Breast epithelium (tissue), 4 donors: ENCODE measurements around the gene DHX35. TPM values are rescaled to one million over a fixed set of nuclear protein-coding genes. Genes with fewer than 3 reads are reported as not detected.

Source experiments
- DNase-seq, 2 donors: peaks; one replicate each; pipeline ENCODE4 v3.0.0-alpha.2; 2019; ENCODE audit warnings: low spot score in 2 of 2
- H3K27ac ChIP-seq, 2 donors: fragments of 200-600 bp; sonication (generic) in 1 of 2; one replicate each; pipeline ENCODE4 v1.5.1; 2016 to 2019; ENCODE audit warnings: mild to moderate bottlenecking in 1 of 2
- H3K27me3 ChIP-seq, 2 donors: fragments of 200-600 bp; sonication (generic) in 1 of 2; one replicate each; pipeline versions ENCODE4 v1.5.1 to v1.6.0; 2017 to 2019; ENCODE audit warnings: control low read depth in 1 of 2, mild to moderate bottlenecking in 1 of 2
- H3K36me3 ChIP-seq: fragments of 200-600 bp; one replicate; pipeline ENCODE4 v1.5.1; 2019
- H3K4me1 ChIP-seq, 2 donors: fragments of 200-600 bp; sonication (generic); one replicate each; pipeline ENCODE4 v1.5.1; 2016 to 2019; ENCODE audit warnings: control low read depth in 1 of 2
- H3K4me3 ChIP-seq, 3 donors: fragments of 200-600 bp; sonication (generic); 1 replicate in 2 of 3; 2 replicates in 1 of 3; pipeline ENCODE4 v1.5.1; 2016 to 2019; ENCODE audit warnings: mild to moderate bottlenecking in 3 of 3, moderate library complexity in 2 of 3
- H3K9me3 ChIP-seq, 2 donors: fragments of 200-600 bp; sonication (generic) in 1 of 2; one replicate each; pipeline ENCODE4 v1.5.1; 2016 to 2019; ENCODE audit warnings: control low read depth in 1 of 2
- CTCF ChIP-seq, 3 donors: fragments of 450-650 bp; IDR thresholded peaks; one replicate each; pipeline ENCODE4 v1.5.1; 2016 to 2017; ENCODE audit warnings: antibody characterized with exemption in 3 of 3, mild to moderate bottlenecking in 3 of 3, moderate library complexity in 3 of 3
- POLR2A ChIP-seq: fragments of 450-650 bp; IDR thresholded peaks from one replicate; pipeline ENCODE4 v1.6.1; 2016; ENCODE audit warnings: antibody characterized with exemption, mild to moderate bottlenecking, moderate library complexity
- POLR2AphosphoS5 ChIP-seq, 3 donors: sonication (generic); formaldehyde crosslinking; IDR thresholded peaks; one replicate each; pipeline ENCODE4 v1.6.1; 2017; ENCODE audit warnings: antibody characterized with exemption in 3 of 3
- intact Hi-C: fragments of 100-400 bp; cut with DNase I; formaldehyde crosslinking; loops from one replicate; pipeline ENCODE4 v1.15.1; 2023; ENCODE audit warnings: low total_unique reads
- total RNA-seq, 3 donors: library from RNA; depleted of rRNA; stranded (reverse); fragments of >200 nt; gene quantifications; one replicate each; pipeline ENCODE4 v1.1.0, GENCODE V29; 2016

DHX35 gene
- total RNA-seq, 3 donors from 2014 or later = 11.0 to 20.3 (median 20.1) TPM

- Histone ChIP-seq H3K27me3 (no peaks in the 10 kb centered on the region), H3K4me1 (no peaks in the 10 kb centered on the region), H3K27ac (no peak overlapping the region), H3K4me3 (no peak overlapping the region), H3K9me3 (no peaks in the 10 kb centered on the region), H3K36me3 (no peaks in the 10 kb centered on the region)
- intact Hi-C loops = no loop called here
- DNase-seq = no peak
- TF ChIP-seq POLR2A (no peak), POLR2AphosphoS5 (IDR thresholded peaks at IDR 0.05) (no peak), CTCF (IDR thresholded peaks at IDR 0.05) (no peak)
Observed at GRCh38 chr20:38997622-38998021, 35.5 kb downstream of the DHX35 start.

GRCh38 chr20:38999217-38999616, 37.1 kb downstream of the DHX35 start:
- H3K9me3 ChIP-seq = no peaks in the 10 kb centered on the region
- no peak for TF ChIP-seq CTCF (IDR thresholded peaks at IDR 0.05)
- no peak for TF ChIP-seq POLR2AphosphoS5 (IDR thresholded peaks at IDR 0.05)
- TF ChIP-seq POLR2A = no peak
- intact Hi-C loops = no loop called here
- no peak for DNase-seq
- no peaks in the 10 kb centered on the region for H3K4me1 ChIP-seq
- H3K36me3 ChIP-seq = no peaks in the 10 kb centered on the region
- H3K27me3 ChIP-seq = no peaks in the 10 kb centered on the region
- H3K27ac ChIP-seq = no peak overlapping the region
- H3K4me3 ChIP-seq = no peak overlapping the region

GRCh38 chr20:38999965-39000910, 38.1 kb downstream of the DHX35 start:
- no peaks in the 10 kb centered on the region for H3K36me3 ChIP-seq
- H3K4me3 ChIP-seq = no peak overlapping the region
- no peak for DNase-seq
- no peaks in the 10 kb centered on the region for H3K27me3 ChIP-seq
- H3K9me3 ChIP-seq = no peaks in the 10 kb centered on the region
- no peak overlapping the region for H3K27ac ChIP-seq
- TF ChIP-seq POLR2A (no peak), POLR2AphosphoS5 (IDR thresholded peaks at IDR 0.05) (no peak), CTCF (IDR thresholded peaks at IDR 0.05) (no peak)
- no peaks in the 10 kb centered on the region for H3K4me1 ChIP-seq
- intact Hi-C loops = no loop called here

GRCh38 chr20:39004508-39004907, 42.4 kb downstream of the DHX35 start:
- no peak overlapping the region for H3K4me3 ChIP-seq
- DNase-seq = no peak
- no peaks in the 10 kb centered on the region for H3K4me1 ChIP-seq
- H3K36me3 ChIP-seq = no peaks in the 10 kb centered on the region
- TF ChIP-seq POLR2A (no peak), CTCF (IDR thresholded peaks at IDR 0.05) (no peak), POLR2AphosphoS5 (IDR thresholded peaks at IDR 0.05) (no peak)
- intact Hi-C loops = no loop called here
- H3K9me3 ChIP-seq = no peaks in the 10 kb centered on the region
- no peak overlapping the region for H3K27ac ChIP-seq
- H3K27me3 ChIP-seq = no peaks in the 10 kb centered on the region

- DNase-seq = no peak
- Histone ChIP-seq H3K36me3 (no peaks in the 10 kb centered on the region), H3K27ac (no peak overlapping the region)
Observed at GRCh38 chr20:39009348-39009747, 47.2 kb downstream of the DHX35 start.

More at GRCh38 chr20:39009348-39009747, 47.2 kb downstream of the DHX35 start:
- TF ChIP-seq POLR2A (no peak), POLR2AphosphoS5 (IDR thresholded peaks at IDR 0.05) (no peak), CTCF (IDR thresholded peaks at IDR 0.05) (no peak)
- H3K4me3 ChIP-seq = no peak overlapping the region
- H3K9me3 ChIP-seq = no peaks in the 10 kb centered on the region
- intact Hi-C loops = no loop called here
- H3K4me1 ChIP-seq = no peaks in the 10 kb centered on the region
- no peaks in the 10 kb centered on the region for H3K27me3 ChIP-seq
